Inferior parietal cortex (tissue), 1 donor: Measurements from ENCODE around the gene HPGDS.
"Not testable (repeated sequence)": the region's sequence is repeated elsewhere in the genome, so short reads cannot be mapped to it uniquely, and the experiment has no call there.

Experiments
- DNase-seq: peaks from one replicate; pipeline ENCODE4 v3.0.0-alpha.2; 2016; ENCODE audit errors: extremely low spot score

Gene HPGDS

GRCh38 chr4:94342694-94343093, at the start of gene HPGDS:
TSS of gene HPGDS (minus strand) at chr4:94342836. CDS start at chr4:94334629, 8,207 bp downstream.
- DNase-seq: no peak

DNA sequence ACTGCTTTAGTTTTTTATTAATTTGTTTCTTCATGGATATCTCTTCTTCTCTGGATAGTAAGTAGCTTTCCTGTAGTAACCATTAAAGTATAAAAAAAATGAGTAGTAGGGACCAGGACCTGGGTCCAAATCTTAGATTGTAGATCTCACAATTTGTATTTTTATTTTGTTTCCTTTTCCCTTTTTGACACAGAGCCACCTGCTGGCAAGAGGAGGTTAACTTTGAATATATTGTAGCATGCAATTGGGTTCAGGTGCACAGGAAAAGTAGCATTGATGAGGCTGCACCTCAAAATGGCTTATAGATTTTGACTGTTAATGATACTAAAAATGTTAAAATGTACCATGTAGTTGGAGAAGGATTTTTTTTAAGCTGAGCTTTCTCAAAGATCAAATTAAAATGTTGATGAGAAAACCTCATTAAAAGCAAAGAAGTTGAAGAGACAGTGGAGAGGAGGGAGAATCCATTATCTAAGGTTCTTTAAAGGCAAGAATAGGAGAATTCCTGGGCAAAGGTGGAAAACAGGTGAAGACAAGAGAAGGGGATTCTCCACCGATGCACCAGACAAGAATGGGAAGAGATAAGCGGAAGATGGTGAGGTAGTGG, 48.3 kb upstream of the HPGDS start:
- no peak for DNase-seq

DNA sequence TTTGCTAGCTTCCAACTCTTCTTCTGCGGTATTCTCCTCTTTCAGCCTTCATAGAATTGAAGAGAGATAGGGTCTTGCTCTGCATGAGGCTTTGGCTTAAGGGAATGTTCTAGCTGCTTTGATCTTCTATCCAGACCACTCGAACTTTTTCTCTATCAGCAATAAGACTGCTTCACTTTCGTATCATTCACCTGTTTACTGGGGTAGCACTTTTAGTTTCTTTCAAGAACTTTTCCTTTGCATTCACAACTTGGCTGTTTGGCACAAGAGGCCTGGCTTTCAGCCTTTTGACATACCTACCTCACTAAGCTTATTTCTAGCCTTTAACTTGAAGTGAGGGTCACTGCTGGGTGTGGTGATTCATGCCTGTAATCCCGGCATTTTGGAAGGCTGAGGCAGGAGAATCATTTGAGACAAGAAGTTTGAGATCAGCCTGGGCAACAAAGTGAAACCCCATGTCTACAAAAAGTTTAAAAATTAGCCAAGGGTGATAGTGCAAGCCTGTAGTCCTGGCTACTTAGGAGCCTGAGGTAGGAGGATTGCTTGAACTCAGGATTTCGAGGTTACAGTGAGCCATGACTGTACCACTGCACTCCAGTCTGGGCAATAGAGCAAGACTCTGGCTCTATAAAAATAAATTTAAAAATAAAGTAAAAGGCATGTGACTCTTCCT, 47.1 kb upstream of the HPGDS start:
- no peak for DNase-seq

GRCh38 chr4:94387965-94388364, 45.3 kb upstream of the HPGDS start:
- not testable (repeated sequence) for DNase-seq

DNA sequence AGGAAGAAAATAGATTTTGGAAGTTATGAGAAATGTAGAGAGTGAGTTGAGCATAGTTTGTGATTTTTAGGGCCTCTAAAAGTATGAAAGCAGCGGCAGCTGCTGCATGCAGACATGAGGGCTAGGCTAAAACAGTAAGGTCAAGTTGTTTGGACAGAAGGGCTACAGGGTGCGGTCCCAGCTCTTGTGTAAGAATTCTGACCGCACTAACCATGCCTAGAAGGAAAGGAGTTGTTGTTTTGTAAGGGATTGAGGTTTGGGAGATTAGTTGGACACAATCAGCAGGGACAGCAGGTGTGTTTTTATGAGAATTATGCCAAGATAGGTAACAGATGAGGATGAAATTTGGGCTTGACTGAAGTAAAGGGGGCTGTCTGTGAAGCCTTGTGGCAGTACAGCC, 42.8 kb upstream of the HPGDS start:
- DNase-seq: not testable (repeated sequence)

GRCh38 chr4:94382891-94383290, 40.3 kb upstream of the HPGDS start:
- not testable (repeated sequence) for DNase-seq

- no peak for DNase-seq
Observed at GRCh38 chr4:94378047-94378446, 35.4 kb upstream of the HPGDS start.

GRCh38 chr4:94377294-94377693, 34.7 kb upstream of the HPGDS start:
- no peak for DNase-seq

DNA sequence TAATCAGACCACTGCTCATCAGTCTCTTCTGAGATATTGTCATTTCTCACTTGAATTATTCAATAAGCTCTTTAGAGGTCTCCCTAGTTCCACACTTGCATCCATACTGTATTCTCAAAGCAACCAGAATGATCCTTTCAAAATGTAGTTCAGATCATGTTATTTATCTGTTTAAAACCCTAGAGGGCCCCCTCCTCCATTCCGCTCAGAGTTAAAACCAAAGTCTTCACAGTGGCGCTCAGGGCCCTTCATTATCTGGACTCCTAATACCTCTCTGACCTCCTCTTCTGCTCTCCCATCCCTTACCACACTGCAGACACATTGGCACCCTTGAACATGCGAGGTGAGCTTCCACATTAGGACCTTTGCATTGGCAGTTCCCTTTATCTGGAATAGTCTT, 32.7 kb upstream of the HPGDS start:
- DNase-seq: no peak

- no peak for DNase-seq
Observed at GRCh38 chr4:94373752-94374151, 31.1 kb upstream of the HPGDS start.

DNA sequence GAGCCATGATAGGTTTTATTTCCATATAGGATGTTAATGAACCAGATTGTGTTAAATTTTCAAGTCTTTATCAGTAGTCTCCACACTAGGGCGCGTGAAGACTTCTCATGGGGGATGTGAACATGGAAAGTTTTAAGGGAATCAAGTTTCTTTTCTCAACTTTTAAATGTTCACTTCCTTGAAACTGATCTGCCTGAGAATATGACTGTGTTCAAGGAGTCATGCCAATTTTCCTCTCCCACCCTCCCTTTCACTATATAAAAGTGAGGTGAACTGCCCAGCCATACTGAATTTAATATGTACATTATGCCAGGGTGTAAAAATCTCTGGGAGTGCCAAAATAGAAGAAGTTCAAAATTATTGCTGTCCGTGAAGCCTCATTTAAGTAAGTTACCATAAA, 30.4 kb upstream of the HPGDS start:
- no peak for DNase-seq

DNA sequence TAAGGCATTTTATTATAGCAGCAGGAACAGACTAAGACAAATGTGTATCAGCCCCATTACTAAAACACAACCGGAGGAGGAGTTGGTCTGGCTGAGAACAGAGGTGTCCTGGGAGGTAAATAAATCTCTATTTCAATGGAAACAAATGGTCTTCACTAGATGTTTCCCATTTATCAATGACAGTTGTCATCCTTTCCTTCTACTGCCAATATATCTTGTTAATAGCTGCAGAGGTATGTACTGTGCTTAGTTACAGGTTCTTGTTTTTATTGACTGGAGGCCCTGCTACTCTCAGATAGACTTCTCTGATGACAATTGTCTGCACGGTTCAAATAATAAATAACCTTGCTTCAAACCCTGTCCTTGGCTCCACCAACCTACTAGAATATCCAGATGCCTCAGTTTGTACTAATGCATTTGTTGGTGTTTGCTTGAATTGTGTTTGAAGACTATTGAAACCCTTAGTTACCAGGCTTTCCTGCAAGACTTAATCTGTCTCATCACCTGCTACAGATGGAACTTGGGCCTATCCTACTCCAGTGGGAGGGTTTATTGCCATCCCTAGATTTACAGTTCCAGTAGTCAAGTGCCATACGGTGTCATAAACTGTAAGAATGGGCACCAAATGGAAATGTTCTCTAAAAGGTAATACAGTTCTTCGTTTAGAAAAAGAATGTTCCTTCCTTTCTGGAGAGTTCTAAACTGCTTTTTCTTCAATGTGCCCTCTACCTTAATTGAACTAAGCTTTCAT, 29.8 kb upstream of the HPGDS start:
- no peak for DNase-seq

DNA sequence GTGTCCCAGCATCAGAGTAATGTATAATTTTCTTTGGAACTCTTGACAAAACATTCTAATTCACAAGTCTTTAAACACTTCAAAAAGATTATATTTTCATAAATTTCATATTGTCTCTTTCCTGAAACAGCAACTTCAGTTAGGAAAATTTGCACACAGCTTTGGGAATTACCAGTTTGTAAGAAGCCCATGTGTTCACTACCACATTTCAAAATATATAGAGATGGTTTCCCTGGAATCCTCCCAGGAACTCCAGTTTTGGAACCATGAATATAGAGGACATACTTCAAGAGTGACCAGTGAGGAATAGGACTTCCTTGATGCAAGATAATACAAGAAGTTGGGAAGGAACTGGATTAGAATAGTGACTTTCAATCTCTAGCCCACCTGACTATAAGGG, 28.7 kb upstream of the HPGDS start:
- no peak for DNase-seq

GRCh38 chr4:94370533-94371254, 28.1 kb upstream of the HPGDS start:
- no peak for DNase-seq

- DNase-seq: no peak
Observed at GRCh38 chr4:94369046-94369445, 26.4 kb upstream of the HPGDS start.

DNA sequence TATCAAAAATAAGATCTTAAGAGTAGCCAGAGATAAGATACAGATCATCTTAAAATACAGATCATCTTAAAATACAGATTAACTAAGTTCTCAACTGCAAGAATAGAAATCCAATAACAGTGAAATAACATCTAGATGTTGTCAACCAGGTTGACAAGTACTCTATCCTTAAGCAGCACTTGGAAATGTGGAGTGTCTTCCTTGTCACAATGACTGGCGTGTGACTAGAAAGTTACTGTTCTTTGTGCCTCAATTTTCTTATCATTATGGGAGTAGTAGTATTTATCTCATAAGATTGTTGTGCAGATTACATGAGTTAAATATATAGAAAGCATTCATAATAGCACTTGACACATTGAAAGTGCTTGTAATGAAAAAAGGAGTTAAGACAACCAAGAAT, 25.8 kb upstream of the HPGDS start:
- no peak for DNase-seq

- DNase-seq: no peak
Observed at GRCh38 chr4:94365304-94365703, 22.7 kb upstream of the HPGDS start.

DNA sequence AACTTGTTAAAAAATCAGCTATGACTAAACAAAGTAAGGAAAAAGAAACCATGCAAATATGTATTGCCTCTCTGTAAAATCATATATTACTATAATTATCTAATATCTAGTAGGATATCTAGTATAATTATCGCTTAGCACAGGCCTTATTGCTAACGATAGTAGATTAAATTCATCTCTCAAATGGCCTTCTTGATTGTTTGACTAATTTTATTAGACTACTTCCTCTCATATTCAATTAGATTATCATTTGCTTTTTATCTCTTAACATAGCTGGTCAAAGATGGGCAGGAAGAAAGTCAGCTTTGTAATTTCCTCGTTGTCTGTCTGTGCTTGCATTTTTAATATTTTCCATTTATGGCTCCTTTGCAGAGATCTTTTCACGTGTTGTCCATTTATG, 21.9 kb upstream of the HPGDS start:
- no peak for DNase-seq

- DNase-seq: no peak
Observed at GRCh38 chr4:94363136-94363655, 20.6 kb upstream of the HPGDS start.

DNA sequence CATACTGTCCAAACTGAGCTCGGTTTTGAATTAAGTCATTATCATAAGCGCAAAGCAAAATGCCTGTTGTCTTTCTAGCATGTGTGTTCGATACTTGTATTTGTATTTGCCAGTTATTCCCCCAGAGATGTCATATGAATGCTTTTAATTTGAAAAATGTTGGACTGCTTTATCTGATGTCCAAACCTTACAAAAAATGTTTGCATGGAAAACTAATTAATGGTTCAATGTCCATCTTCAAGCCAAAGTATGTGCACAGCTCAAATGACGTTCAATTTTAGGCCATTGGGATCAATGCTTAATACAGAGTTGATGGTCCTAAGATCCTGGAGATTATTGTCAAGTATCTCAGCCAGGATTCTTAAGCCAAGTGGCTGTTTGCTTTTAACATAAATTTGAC, 17.2 kb upstream of the HPGDS start:
- DNase-seq: no peak

DNA sequence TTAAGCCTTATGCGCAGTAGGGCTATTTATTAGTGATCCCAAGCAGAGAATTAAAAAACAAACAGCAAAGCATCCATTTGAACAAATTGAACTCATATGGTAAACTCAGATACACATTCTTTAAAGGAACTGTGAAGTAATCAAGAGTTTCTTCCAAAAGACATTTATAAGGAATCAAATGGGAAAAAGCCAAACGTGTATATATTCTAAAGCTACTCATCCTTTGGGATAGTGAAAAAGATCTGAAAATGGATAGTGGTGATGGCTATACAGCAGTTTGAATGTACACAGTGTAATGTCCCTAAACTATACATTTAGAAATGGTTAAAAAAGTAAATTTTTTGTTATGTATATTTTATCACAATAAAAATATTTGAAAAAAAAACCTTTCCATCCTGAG, 16.6 kb upstream of the HPGDS start:
- DNase-seq: no peak

DNA sequence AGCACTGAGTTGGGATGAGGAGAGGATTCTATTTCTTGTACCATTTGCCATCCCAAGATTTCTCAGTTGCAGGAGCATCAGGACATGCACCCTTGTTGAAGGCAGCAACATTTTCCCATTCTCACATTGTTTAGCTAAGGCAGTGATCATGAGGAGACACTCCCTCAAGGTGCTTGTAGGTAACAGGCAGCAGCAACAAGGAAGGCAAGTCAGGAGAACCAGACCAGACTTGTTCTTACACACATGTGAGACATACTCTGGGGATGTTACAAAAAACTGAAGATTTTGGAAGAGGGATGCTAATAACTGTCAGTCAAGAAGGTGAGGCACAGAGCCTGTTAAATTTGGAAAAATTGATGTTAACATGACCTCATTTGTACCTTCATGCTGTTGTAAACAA, 15.5 kb upstream of the HPGDS start:
- no peak for DNase-seq
